Neutrophil (primary cell): ENCODE results near the gene ZNF552.
A peak's percentile ranks its signal among the peaks of the same experiment; 100 is the strongest.
"Not testable (repeated sequence)": the region's sequence is repeated elsewhere in the genome, so short reads cannot be mapped to it uniquely, and the experiment has no call there.

Experiments
- H3K27ac ChIP-seq: fragments of 200-600 bp; sonication (generic); 2 replicates; pipeline ENCODE4 v1.5.1; 2016; ENCODE audit warnings: mild to moderate bottlenecking, moderate library complexity
- H3K27me3 ChIP-seq: fragments of 200-600 bp; sonication (generic); 2 replicates; pipeline ENCODE4 v1.6.0; 2016; ENCODE audit warnings: mild to moderate bottlenecking
- H3K36me3 ChIP-seq: fragments of 200-600 bp; sonication (generic); 2 replicates; pipeline ENCODE4 v1.5.1; 2017
- H3K4me1 ChIP-seq, 2 experiments: fragments of 200-600 bp in 1 of 2; sonication (generic) in 1 of 2; 1 replicate in 1 of 2; 2 replicates in 1 of 2; pipeline versions ENCODE4 v1.5.1 to v1.6.1; 2013 to 2016; ENCODE audit warnings: low read depth in 1 of 2, low read length in 1 of 2, mild to moderate bottlenecking in 1 of 2, moderate library complexity in 1 of 2; ENCODE audit not compliant: control insufficient read depth in 1 of 2, insufficient read depth in 1 of 2
- H3K4me3 ChIP-seq, 2 experiments: fragments of 200-600 bp in 1 of 2; sonication (generic) in 1 of 2; 1 replicate in 1 of 2; 2 replicates in 1 of 2; pipeline ENCODE4 v1.5.1; 2013 to 2016; ENCODE audit warnings: low read depth in 1 of 2, low read length in 1 of 2, mild to moderate bottlenecking in 1 of 2, moderate library complexity in 1 of 2
- H3K9me3 ChIP-seq: fragments of 200-600 bp; sonication (generic); 2 replicates; pipeline ENCODE4 v1.5.1; 2016
- TF ChIP-seq, protein P1 (sequence below): fragments of 200-600 bp; sonication (generic); IDR thresholded peaks from 2 replicates; pipeline ENCODE4 v1.5.1; 2016; ENCODE audit warnings: antibody characterized with exemption

Gene ZNF552

GRCh38 chr19:57815247-57816075, 748 bp upstream of the ZNF552 start:
- Histone ChIP-seq H3K9me3 (no peaks in the 10 kb centered on the region), H3K4me1 (peaks cover 53 to 61% of the 10 kb centered on the region in 2 experiments), H3K36me3 (peaks cover 8% of the 10 kb centered on the region), H3K4me3 (peak overlapping the region; percentile 82 to 96), H3K27me3 (no peaks in the 10 kb centered on the region), H3K27ac (peak overlapping the region; percentile 90)
- TF ChIP-seq, protein P1, sequence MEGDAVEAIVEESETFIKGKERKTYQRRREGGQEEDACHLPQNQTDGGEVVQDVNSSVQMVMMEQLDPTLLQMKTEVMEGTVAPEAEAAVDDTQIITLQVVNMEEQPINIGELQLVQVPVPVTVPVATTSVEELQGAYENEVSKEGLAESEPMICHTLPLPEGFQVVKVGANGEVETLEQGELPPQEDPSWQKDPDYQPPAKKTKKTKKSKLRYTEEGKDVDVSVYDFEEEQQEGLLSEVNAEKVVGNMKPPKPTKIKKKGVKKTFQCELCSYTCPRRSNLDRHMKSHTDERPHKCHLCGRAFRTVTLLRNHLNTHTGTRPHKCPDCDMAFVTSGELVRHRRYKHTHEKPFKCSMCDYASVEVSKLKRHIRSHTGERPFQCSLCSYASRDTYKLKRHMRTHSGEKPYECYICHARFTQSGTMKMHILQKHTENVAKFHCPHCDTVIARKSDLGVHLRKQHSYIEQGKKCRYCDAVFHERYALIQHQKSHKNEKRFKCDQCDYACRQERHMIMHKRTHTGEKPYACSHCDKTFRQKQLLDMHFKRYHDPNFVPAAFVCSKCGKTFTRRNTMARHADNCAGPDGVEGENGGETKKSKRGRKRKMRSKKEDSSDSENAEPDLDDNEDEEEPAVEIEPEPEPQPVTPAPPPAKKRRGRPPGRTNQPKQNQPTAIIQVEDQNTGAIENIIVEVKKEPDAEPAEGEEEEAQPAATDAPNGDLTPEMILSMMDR: no peak

DNA sequence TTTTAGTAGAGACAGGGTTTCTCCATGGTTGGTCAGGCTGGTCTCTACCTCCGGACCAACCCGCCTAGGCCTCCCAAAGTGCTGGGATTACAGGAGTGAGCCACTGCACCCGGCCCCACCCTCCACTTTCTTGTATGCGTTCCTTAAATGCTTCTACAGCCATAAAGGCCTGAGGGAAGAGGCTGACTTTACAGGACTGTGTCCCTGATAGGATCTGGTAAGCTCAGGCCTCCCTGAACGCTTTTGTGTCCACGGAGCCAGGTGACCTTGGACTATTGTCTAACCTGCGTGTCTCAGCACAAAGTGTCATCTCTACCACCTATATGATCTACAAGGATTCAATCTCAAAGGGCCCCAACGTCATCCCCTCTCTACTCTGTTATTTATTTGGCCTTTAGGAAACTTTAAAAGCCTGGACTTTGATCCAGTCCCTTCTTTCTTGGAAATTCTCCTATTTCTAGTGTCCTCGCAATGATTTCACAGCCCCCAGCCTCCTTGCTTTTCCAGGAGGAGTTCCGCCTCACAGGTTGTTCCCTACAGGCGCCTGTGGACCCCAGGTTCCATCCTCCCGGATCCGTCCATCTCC, 701 bp downstream of the ZNF552 start:
- Histone ChIP-seq H3K27ac (peak overlapping the region; percentile 90), H3K4me1 (peaks cover 45 to 51% of the 10 kb centered on the region in 2 experiments), H3K36me3 (peaks cover 23% of the 10 kb centered on the region), H3K4me3 (peak overlapping the region; percentile 82 to 96), H3K27me3 (no peaks in the 10 kb centered on the region), H3K9me3 (no peaks in the 10 kb centered on the region)
- TF ChIP-seq, protein P1: no peak

- H3K4me3 ChIP-seq: peak overlapping the region; percentile 82 to 96
- peaks cover 29% of the 10 kb centered on the region for H3K36me3 ChIP-seq
- H3K27ac ChIP-seq: peak overlapping the region; percentile 90
- not testable (repeated sequence) for H3K9me3 ChIP-seq, H3K27me3 ChIP-seq
- H3K4me1 ChIP-seq: peaks cover 38 to 44% of the 10 kb centered on the region in 2 experiments
These were observed 1.5 kb downstream of the ZNF552 start for GRCh38 chr19:57812975-57813820.

GRCh38 chr19:57812226-57812625, 2.5 kb downstream of the ZNF552 start:
- TF ChIP-seq, protein P1: no peak
- Histone ChIP-seq H3K4me1 (peaks cover 42 to 49% of the 10 kb centered on the region in 2 experiments), H3K36me3 (peaks cover 38% of the 10 kb centered on the region), H3K9me3 (no peaks in the 10 kb centered on the region), H3K27me3 (no peaks in the 10 kb centered on the region), H3K27ac (peak overlapping the region; percentile 90), H3K4me3 (peak overlapping the region; percentile 82 to 96)

- Histone ChIP-seq H3K27ac (peak overlapping the region; percentile 28), H3K36me3 (peaks cover 40% of the 10 kb centered on the region), H3K4me1 (peaks cover 47 to 57% of the 10 kb centered on the region in 2 experiments)
- not testable (repeated sequence) for H3K9me3 ChIP-seq, H3K4me3 ChIP-seq, H3K27me3 ChIP-seq
These were observed 4.1 kb downstream of the ZNF552 start for GRCh38 chr19:57810410-57811295.

GRCh38 chr19:57807541-57807940, 7.2 kb downstream of the ZNF552 start:
- Histone ChIP-seq H3K27ac (peak overlapping the region; percentile 46), H3K36me3 (peaks cover 40% of the 10 kb centered on the region), H3K9me3 (no peaks in the 10 kb centered on the region), H3K4me3 (no peak overlapping the region), H3K27me3 (no peaks in the 10 kb centered on the region), H3K4me1 (peaks cover 53 to 63% of the 10 kb centered on the region in 2 experiments)
- TF ChIP-seq, protein P1: no peak
